Stromal cell of bone marrow (primary cell): ENCODE measurements around the gene ITPR1.

Source experiments
- DNase-seq: peaks from one replicate; pipeline ENCODE4 v3.0.0-alpha.2; 2012; ENCODE audit warnings: low read depth

Gene ITPR1

GRCh38 chr3:4491855-4492207 lies 1.3 kb upstream of the ITPR1 start:
- DNase-seq: no peak

DNA sequence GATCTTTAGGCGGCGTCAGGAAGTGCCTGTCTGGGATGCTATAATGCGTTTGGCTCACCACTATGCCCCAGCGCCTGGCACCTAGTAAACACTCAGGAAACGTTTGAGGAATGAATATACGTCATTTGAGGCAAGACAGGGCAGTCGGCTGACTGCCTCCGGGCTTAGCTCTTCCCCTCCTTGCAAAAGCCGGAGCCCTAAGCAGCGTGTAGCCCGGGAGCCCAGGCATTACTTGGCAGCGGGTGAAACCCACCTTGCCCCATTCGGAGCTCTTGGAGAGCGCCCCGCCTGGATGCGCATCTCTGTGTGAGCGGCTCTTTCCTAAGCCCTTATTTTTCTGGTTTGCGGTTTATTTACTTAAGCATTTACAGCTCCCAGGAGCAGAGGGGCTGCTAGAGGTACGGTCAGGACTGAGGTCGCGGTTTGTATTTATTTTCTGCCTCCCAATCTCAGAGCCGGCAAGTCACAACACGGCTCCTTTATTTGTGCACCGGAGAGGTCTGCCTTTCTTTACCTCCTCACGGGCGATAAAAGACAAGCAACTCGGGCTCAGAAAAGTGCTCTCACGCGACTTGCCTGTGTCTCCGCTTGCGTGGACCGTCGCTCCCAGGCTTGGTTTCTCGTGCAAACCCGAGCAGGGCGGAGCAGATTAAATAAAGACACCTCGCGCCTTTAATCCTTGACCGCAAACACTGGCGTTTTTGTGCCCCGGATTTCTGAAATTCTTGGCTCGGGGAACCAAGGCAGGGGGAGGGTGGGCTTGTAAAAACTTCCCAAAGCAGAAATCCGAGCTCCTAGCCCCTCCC lies 737 bp upstream of the ITPR1 start:
- DNase-seq: no peak

DNA sequence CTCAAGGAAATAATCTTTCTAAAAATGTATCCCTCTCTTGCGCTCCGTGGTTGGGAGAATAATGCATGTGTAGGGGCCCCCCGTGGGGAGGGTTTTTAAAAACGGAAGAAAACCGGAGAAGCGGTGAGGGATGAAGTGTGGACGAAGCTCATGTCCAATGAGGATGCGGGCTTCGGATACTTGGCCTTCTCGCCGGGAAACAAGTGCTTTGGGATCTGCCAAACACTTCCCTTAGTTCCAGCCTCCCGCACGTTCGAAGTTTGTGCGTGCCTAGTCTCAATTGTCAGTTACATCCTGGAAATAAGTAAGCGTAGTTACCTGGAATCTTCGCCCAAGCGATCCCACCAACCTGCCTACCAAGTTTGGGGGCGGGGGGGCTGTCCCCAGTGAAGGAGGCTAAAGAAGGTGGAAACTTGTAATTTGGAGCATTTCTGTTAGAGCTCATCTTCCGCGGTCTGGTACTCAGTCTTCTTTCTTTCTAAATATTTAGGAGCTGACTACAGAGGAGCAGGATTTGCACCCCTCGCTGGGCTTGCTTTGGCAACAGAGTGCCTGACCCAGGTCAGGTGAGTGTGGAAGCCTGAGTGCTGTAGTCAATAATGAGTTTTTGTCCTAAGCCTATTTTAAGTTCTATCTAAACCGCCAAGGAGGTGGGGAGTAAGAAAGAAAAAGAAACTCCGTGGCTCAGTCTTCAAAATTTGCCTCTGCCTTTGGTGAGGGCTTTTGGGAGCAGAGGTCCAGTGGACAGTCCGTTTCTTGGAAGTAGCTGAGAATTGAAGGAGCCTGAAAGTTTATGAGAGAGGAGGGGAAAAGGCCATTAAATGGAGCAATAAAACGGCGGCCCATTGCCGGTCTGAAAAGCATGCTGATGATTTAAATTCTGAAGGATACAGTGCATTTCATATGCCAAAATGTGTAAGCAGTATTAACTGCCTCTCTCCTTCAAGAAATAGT lies 1.1 kb downstream of the ITPR1 start:
- DNase-seq: no peak

DNA sequence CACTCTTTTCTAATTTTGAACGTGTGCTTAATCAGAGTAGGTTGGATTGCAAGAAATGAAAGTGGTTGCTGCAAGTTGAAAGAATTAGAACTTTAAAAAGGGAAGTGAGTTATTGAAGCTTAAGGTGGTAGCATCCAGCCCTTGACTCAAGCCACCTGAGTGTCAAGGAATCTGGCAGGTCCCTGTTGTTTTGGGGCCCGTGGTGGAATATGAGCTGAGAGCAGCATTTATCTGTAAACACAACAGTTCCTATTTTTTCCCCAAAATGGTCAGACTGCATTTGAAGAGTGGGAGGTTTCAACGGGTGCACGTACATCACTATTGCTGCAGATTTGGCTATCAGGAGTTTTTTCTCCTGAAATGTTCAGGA lies 1.7 kb downstream of the ITPR1 start:
- no peak for DNase-seq

DNA sequence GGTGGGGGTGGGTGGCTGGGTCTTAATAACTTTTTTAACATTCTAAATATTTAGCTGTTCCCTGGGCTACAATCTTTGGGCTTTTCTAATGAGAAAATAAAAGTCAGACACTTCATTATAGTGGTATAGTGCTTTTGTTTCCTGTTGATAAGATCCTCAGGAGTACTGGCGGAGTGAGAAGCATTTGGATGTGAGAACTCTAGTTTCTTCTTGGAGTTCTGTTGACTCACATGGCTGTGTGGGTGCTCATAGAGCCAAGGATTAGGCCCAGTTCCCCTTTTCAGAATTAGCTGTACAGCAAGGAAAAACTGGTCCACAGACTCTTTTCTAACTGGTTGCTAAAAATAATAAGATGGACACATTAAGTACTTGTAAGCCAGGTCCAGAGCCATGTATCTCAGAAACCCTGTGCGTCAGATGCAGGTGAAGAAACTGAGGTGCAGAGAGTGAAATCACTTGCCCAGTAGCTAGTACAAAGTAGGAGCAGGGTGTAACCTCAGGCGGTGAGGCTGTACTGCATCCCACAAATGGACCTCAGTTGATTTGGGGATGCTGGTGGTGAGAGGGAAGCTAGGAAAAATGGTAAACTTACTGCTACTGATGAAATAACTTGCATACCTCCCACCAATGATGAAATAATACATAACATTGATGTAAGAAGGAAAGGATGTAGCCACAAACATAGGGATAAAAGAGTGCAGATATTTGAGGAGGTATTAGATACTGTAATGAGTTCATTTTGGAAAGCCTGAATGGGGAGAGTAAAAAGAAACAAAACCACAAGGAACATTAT lies 2.3 kb downstream of the ITPR1 start:
- DNase-seq: no peak

DNA sequence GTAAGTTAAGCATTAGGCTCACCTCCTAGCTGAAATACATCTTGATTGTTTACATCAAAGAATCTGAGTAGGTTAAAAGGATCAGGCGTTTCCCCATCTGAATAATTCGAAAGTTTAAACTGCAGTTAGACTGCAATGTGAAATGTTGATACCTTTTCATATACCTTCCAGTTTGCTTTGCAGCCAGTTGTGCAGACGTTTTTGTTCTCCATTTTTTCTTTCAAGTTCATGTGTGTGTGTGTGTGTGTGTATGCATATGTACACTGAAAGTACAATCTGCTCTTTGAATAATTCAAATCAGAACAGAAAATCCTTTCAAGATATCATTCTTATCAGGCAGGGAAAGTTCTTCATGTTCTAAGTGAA lies 2.9 kb downstream of the ITPR1 start:
- DNase-seq: no peak

DNA sequence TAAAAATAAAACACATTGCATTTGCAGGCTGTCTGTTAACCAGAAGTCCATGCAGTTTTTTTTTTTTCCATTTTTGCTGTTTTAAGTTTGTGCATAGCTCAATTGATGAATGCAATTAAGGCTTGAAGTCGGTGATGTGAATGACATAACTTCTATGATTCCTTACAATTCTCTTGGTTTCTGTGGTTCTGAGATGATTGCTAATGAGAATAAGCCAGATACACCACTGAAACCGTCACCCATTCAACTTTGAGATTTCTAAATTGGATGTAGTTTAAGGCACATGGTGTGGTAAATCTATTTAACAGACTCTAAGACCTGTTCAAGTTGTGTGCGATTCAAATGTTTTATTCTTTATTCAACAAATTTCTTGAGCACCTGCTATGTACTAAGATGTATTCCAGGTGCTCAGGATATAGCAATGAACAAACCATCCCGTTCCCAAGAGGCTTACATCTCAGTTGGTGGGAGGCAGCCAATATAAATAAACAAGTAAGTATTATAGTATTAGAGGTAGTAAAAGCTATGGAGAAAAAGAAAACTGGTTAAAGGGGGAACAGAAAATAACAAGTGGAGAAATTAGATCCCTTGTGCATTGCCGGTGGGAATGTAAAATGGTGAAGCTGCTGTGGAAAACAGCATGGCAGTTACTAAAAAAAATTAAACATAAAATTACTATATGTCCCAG lies 4.0 kb downstream of the ITPR1 start:
- no peak for DNase-seq

GRCh38 chr3:4497843-4498324 lies 4.7 kb downstream of the ITPR1 start:
- no peak for DNase-seq

DNA sequence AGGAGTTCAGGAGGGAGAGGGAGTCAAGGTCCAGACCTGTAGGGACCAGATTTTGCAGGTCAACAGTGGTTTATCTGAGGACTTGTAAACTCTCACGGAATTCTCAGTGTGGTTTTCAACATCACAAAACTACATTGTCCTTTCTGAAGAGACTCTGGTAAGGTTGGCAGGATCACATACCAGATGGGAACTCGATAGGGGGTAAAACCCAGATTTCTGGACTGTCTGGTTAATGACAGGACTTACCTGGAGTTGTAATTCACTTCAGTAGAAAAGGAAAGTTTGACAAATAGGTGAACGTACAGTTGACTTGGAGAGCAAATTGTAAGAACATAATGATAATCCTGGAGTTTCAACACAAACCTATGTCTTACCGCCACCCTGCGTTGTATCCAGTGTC lies 5.3 kb downstream of the ITPR1 start:
- DNase-seq: no peak

GRCh38 chr3:4501437-4501836 lies 8.3 kb downstream of the ITPR1 start:
- DNase-seq: no peak

GRCh38 chr3:4501927-4502326 lies 8.8 kb downstream of the ITPR1 start:
- no peak for DNase-seq

DNA sequence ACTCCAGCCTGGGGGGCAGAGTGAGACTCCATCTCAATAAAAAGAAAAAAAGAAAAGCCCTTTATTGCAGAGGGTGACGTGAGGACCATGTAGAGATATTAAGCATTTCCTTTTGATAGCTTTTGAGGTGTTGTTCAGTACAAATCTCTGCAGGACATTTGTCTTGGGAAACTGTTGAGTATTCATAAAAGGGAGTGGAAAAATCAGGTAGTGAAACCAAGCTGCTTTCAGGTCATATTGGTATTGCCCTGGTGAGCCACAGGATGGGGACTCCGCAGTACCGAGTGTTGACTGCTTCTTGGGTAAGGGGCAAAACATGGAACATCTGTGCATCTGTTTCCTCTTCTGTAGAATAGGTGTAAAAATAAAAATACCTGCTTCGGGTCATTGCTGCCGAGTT lies 9.9 kb downstream of the ITPR1 start:
- DNase-seq: no peak

- DNase-seq: no peak
These were observed 11.5 kb downstream of the ITPR1 start for GRCh38 chr3:4504340-4505261.

DNA sequence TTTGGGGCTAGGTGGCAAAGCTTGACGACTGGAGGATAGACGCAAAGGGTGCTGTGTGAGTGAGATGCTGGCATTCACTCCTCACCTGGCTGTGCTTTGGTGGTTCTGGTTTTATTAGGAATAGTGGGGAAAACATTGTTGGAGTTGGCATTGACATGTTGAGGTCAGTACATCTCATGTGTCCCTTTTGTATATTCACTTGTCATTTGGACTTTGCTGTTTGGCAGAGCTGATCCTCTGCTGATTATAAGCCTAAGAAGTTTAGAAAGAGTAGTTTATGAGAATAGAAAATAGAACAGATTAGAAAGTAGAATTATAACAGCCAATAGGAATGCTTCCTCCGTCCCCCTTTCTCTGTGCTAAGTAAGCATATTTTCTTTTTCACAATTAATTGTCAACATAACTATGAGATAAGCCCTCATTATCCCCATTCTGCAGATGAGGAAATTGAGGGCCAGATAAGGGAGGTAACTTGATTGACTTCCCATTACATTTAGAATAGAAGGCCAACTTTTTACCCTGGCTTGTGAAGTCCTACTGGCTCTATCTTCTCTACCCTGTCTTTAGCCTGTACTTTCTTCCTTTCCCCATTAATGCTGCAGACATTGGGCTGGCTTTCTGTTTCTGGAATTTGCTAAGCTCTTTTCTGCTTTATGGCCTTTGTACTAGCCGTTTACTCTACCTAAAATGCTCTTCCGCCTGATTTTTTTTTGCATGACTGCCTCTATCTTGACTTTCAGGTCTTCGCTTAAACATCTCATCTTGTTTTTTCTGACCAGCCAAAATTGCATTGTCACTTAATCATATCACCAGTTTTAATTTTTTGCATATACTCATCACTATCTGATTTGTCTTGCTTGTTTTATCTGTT lies 12.8 kb downstream of the ITPR1 start:
- DNase-seq: no peak

DNA sequence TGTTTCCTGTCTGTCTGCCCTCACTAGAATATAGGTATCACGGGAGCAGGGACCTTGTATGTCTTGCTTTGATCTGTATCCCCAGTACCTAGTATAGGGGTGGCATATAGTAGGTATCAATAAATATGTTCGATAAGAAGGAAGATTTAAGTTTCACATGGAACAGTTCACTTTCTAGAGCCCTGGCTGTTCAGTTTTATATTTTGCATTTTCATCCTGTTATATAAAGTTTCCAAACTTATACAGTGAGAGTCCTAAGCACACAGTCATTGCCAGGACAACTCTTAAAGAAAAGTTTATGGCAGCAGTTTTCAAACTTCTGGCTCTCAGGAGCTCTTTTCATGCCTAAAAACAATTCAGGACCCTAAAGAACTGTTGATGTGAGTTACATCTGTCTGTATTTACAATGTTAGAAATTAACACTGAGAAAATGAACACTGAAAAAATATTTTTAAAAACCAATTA lies 13.4 kb downstream of the ITPR1 start:
- DNase-seq: no peak

- DNase-seq: no peak
These were observed 14.0 kb downstream of the ITPR1 start for GRCh38 chr3:4507024-4507596.

- no peak for DNase-seq
These were observed 15.2 kb downstream of the ITPR1 start for GRCh38 chr3:4508048-4508981.

GRCh38 chr3:4509043-4509442 lies 15.9 kb downstream of the ITPR1 start:
- no peak for DNase-seq
